ENCODE results near the gene PAK1.

DNA sequence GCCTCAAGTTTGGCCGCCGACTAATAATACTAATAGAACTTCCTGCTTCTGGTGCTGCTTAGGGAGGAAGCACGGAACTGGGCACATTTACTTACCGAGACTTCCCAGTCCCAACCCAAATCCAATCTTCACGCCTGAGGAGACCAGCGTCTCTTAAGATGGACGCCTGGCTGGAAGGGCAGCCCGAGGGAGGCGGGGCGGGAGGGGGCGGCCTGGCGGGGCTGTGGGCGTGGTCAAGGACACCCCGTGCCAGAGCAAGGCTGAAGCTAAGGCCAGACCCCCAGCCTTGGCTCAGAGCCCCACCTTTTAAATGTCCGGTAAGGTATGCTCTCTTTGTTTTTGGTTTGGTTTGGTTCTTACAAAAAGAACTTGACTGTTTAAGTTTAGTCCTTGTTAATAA lies 172.4 kb downstream of the PAK1 start, which contains the start of gene GDPD4:
- TF ChIP-seq BCL11A (IDR thresholded peaks at IDR 0.05; ENCODE audit: low read depth, low read length), result no peak
- no peak for TF ChIP-seq MTA3 (IDR thresholded peaks at IDR 0.05; ENCODE audit: borderline replicate concordance, low read length)
- TF ChIP-seq POLR2A (IDR thresholded peaks at IDR 0.05; ENCODE audit: low read depth, low read length), result no peak
- TF ChIP-seq ZNF274 (IDR thresholded peaks at IDR 0.05; ENCODE audit: insufficient read depth, insufficient read length), result no peak
- no peak for TF ChIP-seq SREBF1 (IDR thresholded peaks at IDR 0.05; ENCODE audit: low read length)
- TF ChIP-seq, protein P1, sequence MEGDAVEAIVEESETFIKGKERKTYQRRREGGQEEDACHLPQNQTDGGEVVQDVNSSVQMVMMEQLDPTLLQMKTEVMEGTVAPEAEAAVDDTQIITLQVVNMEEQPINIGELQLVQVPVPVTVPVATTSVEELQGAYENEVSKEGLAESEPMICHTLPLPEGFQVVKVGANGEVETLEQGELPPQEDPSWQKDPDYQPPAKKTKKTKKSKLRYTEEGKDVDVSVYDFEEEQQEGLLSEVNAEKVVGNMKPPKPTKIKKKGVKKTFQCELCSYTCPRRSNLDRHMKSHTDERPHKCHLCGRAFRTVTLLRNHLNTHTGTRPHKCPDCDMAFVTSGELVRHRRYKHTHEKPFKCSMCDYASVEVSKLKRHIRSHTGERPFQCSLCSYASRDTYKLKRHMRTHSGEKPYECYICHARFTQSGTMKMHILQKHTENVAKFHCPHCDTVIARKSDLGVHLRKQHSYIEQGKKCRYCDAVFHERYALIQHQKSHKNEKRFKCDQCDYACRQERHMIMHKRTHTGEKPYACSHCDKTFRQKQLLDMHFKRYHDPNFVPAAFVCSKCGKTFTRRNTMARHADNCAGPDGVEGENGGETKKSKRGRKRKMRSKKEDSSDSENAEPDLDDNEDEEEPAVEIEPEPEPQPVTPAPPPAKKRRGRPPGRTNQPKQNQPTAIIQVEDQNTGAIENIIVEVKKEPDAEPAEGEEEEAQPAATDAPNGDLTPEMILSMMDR (IDR thresholded peaks at IDR 0.05 in 2 of 3, conservative IDR thresholded peaks at IDR 0.05 in 1 of 3; ENCODE audit: control insufficient read depth in 2 of 3, extremely low read depth in 1 of 3, insufficient read depth in 1 of 3, low read depth in 3 of 3, low read length in 3 of 3), result no peak

Measured in GM12878 (cell line).